CD4-positive, alpha-beta T cell treated with Interleukin-6 at 100 ng/mL for 8 hours (primary cell): Measurements from ENCODE around the gene CHST7.

ENCODE experiments used
- DNase-seq: peaks from one replicate; pipeline ENCODE4 v3.0.0-alpha.2; 2020; ENCODE audit warnings: mixed read lengths, low spot score

The CHST7 gene

GRCh38 chrX:46607916-46608315 lies 34.4 kb downstream of the CHST7 start:
- no peak for DNase-seq

GRCh38 chrX:46610070-46610658 lies 36.6 kb downstream of the CHST7 start:
- no peak for DNase-seq

GRCh38 chrX:46611658-46612362 lies 38.2 kb downstream of the CHST7 start:
- DNase-seq = peak; percentile 53

- no peak for DNase-seq
Observed at GRCh38 chrX:46617906-46618305, 44.3 kb downstream of the CHST7 start.

- DNase-seq = no peak
Observed at GRCh38 chrX:46618947-46619346, 45.4 kb downstream of the CHST7 start.

GRCh38 chrX:46620505-46620904 lies 46.9 kb downstream of the CHST7 start:
- DNase-seq = no peak

- no peak for DNase-seq
Observed at GRCh38 chrX:46621572-46621971, 48.0 kb downstream of the CHST7 start.

- DNase-seq = no peak
Observed at GRCh38 chrX:46624090-46624786, 50.7 kb downstream of the CHST7 start.

- peak; percentile 42 for DNase-seq
Observed at GRCh38 chrX:46626566-46626965, 53.0 kb downstream of the CHST7 start.

GRCh38 chrX:46627062-46627461 lies 53.5 kb downstream of the CHST7 start:
- no peak for DNase-seq

- no peak for DNase-seq
Observed at GRCh38 chrX:46627711-46628419, 54.3 kb downstream of the CHST7 start.

GRCh38 chrX:46628460-46629371 lies 55.2 kb downstream of the CHST7 start:
- no peak for DNase-seq

- no peak for DNase-seq
Observed at GRCh38 chrX:46630141-46630540, 56.6 kb downstream of the CHST7 start.

GRCh38 chrX:46634577-46634976 lies 61.0 kb downstream of the CHST7 start:
- DNase-seq = no peak

GRCh38 chrX:46635186-46635585 lies 61.6 kb downstream of the CHST7 start:
- no peak for DNase-seq

GRCh38 chrX:46636223-46636622 lies 62.7 kb downstream of the CHST7 start:
- no peak for DNase-seq

GRCh38 chrX:46637938-46638337 lies 64.4 kb downstream of the CHST7 start:
- no peak for DNase-seq

GRCh38 chrX:46642145-46642544 lies 68.6 kb downstream of the CHST7 start:
- DNase-seq = peak; percentile 31

- no peak for DNase-seq
Observed at GRCh38 chrX:46643636-46644035, 70.1 kb downstream of the CHST7 start.

GRCh38 chrX:46645614-46646013 lies 72.0 kb downstream of the CHST7 start:
- DNase-seq = no peak

GRCh38 chrX:46647251-46647650 lies 73.7 kb downstream of the CHST7 start:
- DNase-seq = no peak
